GM06990 (cell line): ENCODE measurements around the gene ETV6.
"Not testable (repeated sequence)": the region's sequence is repeated elsewhere in the genome, so short reads cannot be mapped to it uniquely, and the experiment has no call there.

Experiments
- DNase-seq: peaks from one replicate; pipeline ENCODE4 v3.0.0-alpha.2; 2011; ENCODE audit not compliant: insufficient read length; ENCODE audit errors: extremely low read depth
- H3K27me3 ChIP-seq: replicated peaks from 2 replicates; pipeline ENCODE4 v1.6.0; 2011; ENCODE audit warnings: low read length; ENCODE audit not compliant: control insufficient read depth, insufficient read depth
- H3K36me3 ChIP-seq: 2 replicates; pipeline ENCODE4 v1.5.1; 2011; ENCODE audit warnings: low read length; ENCODE audit not compliant: control insufficient read depth, insufficient read depth
- H3K4me3 ChIP-seq: replicated peaks from 2 replicates; pipeline ENCODE4 v1.5.1; 2011; ENCODE audit warnings: low read depth, mild to moderate bottlenecking, control low read depth, low read length
- TF ChIP-seq, protein P1 (sequence below): IDR thresholded peaks from 2 replicates; pipeline ENCODE4 v1.5.1; 2011; ENCODE audit warnings: low read length, control low read depth, mild to moderate bottlenecking, inconsistent platforms; ENCODE audit not compliant: insufficient read depth, poor library complexity, severe bottlenecking

Gene ETV6

DNA sequence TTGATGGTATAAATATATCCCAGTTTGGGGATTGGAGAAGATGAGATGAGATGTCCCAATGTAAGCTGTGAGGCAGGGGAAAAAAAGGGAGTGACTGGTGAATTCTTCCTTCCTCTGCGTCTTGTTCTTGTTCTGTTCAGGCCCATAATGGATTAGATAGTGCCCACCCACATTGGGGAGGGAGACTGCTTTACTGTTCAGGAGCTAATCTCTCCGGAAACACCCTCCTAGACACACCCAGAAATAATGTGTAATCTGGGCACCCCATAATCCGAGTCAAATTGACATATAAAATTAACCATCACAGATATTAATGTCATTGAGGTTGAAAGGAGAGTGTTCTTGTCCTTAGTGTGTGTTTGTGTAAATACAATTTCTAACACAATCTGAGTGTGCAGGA lies 29.3 kb downstream of the ETV6 start:
- Histone ChIP-seq H3K36me3 (peaks cover 8% of the 10 kb centered on the region), H3K4me3 (no peak overlapping the region), H3K27me3 (no peaks in the 10 kb centered on the region)
- no peak for DNase-seq
- TF ChIP-seq, protein P1, sequence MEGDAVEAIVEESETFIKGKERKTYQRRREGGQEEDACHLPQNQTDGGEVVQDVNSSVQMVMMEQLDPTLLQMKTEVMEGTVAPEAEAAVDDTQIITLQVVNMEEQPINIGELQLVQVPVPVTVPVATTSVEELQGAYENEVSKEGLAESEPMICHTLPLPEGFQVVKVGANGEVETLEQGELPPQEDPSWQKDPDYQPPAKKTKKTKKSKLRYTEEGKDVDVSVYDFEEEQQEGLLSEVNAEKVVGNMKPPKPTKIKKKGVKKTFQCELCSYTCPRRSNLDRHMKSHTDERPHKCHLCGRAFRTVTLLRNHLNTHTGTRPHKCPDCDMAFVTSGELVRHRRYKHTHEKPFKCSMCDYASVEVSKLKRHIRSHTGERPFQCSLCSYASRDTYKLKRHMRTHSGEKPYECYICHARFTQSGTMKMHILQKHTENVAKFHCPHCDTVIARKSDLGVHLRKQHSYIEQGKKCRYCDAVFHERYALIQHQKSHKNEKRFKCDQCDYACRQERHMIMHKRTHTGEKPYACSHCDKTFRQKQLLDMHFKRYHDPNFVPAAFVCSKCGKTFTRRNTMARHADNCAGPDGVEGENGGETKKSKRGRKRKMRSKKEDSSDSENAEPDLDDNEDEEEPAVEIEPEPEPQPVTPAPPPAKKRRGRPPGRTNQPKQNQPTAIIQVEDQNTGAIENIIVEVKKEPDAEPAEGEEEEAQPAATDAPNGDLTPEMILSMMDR, result no peak

- H3K27me3 ChIP-seq, result no peaks in the 10 kb centered on the region
- TF ChIP-seq, protein P1, result no peak
- peaks cover 9% of the 10 kb centered on the region for H3K36me3 ChIP-seq
- H3K4me3 ChIP-seq, result no peak overlapping the region
- DNase-seq, result no peak
Measured at GRCh38 chr12:11681207-11681606, 31.7 kb downstream of the ETV6 start.

DNA sequence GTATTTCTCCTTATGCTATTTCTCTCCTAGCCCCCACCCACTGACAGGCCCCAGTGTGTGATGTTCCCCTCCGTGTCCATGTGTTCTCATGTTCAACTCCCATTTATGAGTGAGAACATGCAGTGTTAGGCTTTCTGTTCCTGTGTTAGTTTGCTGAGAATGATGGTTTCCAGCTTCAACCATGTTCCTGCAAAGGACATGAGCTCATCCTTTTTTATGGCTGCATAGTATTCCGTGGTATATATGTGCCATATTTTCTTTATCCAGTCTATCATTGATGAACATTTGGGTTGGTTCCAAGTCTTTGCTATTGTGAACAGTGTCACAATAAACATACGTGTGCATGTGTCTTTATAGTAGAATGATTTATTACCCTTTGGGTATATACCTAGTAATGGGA lies 32.2 kb downstream of the ETV6 start:
- not testable (repeated sequence) for H3K27me3 ChIP-seq

DNA sequence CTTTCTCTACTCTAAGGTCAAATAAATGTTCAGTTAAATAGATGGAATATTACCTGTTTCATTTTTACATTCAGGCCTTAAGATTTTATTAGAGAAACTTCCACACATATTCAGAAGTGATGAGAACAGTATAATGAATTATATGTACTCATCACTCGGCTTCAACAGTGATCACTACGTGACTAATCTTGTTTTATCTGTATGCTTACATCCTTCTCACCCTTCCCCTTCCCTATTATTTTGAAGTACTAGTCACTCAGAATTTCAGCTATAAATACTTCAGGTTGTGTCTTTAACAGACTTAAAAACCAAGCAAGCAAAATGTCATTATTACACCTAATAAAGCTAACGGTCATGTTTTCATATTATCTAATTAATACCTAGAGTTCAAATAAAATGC lies 34.9 kb downstream of the ETV6 start:
- Histone ChIP-seq H3K27me3 (no peaks in the 10 kb centered on the region), H3K36me3 (peaks cover 3% of the 10 kb centered on the region; the same call in 1 of the 2 replicates), H3K4me3 (no peak overlapping the region)
- TF ChIP-seq, protein P1, result no peak
- no peak for DNase-seq

More for the DNA sequence above, 32.2 kb downstream of the ETV6 start:
- not testable (repeated sequence) for DNase-seq, H3K36me3 ChIP-seq, H3K4me3 ChIP-seq

GRCh38 chr12:11684811-11685210 lies 35.3 kb downstream of the ETV6 start:
- H3K36me3 ChIP-seq, result peaks cover 3% of the 10 kb centered on the region; the same call in 1 of the 2 replicates
- H3K4me3 ChIP-seq, result no peak overlapping the region
- H3K27me3 ChIP-seq, result no peaks in the 10 kb centered on the region
- TF ChIP-seq, protein P1, result no peak
- no peak for DNase-seq

GRCh38 chr12:11685316-11685715 lies 35.8 kb downstream of the ETV6 start:
- H3K4me3 ChIP-seq, result no peak overlapping the region
- TF ChIP-seq, protein P1, result no peak
- no peak for DNase-seq
- H3K27me3 ChIP-seq, result no peaks in the 10 kb centered on the region
- peaks cover 6% of the 10 kb centered on the region for H3K36me3 ChIP-seq
